Forelimb muscle (tissue), 1 donor: ENCODE results near the gene CHST4. TPM values are rescaled to one million over a fixed set of nuclear protein-coding genes. Genes with fewer than 3 reads are reported as not detected.
"Not testable (repeated sequence)": the region's sequence is repeated elsewhere in the genome, so short reads cannot be mapped to it uniquely, and the experiment has no call there.

Experiments used
- DNase-seq: peaks from one replicate; pipeline ENCODE4 v3.0.0-alpha.2; 2013; ENCODE audit warnings: low read depth
- polyA plus RNA-seq: library from polyadenylated mRNA; unstranded; fragments of 120-200 nt; gene quantifications from one replicate; pipeline ENCODE4 v1.2.1, GENCODE V29; 2013; ENCODE audit not compliant: insufficient read length

CHST4 gene
- polyA plus RNA-seq, 1 donor = not detected

DNA sequence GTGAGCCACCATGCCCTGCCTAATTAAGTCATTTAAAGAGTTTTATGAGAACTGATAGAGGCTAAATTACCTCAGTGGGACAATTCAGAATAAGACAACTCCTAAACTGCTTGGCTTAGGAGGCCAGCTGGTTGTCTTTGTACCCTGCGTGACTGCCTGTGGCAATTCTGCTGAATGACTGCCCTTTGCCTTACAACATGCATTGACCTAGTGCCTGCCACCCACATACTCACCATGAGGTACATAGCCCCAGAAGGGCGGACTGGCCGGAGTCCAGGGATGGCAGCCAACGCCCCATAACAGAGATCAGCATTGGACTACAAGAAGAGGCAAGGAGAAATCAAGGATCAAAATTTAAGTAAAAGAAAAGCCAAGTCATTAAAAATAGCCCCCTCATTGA lies 43.4 kb downstream of the CHST4 start:
- DNase-seq = no peak

GRCh38 chr16:71570144-71570543 lies 43.9 kb downstream of the CHST4 start:
- DNase-seq = no peak

DNA sequence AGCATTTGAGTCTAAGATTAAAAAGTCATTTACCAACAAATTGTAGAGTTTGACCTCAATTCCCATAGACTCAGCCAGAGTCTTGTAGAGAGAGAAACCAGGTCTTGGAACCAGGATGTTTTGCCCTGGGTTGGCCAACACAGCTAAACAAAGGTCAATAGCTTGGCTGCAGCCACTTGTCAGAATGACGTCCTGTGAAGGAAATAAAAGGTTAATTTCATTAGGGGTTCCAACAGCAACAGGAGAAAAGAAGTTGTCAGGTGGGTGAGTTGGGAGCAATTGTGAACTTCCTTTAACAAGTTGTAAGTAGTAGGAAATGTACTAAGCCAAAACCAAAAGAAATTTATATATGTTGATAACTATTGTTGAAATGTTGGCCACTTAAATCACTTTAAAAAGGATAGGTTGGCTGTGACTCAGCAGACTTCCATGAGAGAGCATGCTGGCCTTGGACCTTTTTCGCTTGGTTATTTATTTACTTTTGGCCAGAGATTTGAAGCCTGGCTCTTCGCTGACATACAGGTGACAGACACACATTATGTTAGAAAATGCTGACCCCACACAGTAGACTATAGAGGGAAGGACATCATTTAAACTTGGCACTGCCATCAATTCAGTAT lies 46.4 kb downstream of the CHST4 start:
- DNase-seq = no peak

DNA sequence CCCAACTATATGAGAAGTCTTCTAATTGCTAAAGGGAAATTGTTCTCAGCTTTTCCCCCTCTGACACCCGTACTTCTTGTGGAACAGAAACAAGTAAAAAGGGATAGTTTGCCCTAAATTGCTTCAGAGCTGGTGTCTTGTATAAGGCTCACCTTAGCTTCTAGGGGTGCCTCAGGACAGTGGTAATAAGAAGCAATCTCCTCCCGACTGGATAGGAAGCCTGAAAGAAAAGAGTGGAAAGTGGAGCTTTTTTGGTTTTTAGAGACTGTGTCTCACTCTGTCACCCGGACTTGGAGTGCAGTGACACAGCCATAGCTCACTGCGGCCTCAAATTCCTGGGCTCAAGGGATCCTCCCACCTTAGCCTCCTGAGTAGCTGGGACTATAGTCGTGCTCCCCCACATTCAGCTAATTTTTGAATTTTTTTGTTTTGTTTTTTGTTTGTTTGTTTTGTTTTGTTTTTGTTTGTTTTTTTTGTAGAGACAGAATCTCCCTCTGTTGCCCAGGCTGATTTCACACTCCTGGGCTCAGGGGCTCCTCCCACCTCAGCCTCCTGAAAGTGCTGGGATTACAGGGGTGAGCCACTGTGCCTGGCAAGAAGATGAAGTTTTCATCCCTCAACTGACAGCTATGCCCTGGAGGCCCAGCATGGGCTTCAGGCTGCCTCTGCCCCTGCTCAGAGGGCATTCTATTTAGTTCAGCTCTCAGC lies 47.3 kb downstream of the CHST4 start:
- no peak for DNase-seq

GRCh38 chr16:71574702-71575101 lies 48.5 kb downstream of the CHST4 start:
- no peak for DNase-seq

- no peak for DNase-seq
Measured at GRCh38 chr16:71576971-71577370, 50.7 kb downstream of the CHST4 start, which contains the start of gene TAT. TAT (minus strand) TSS chr16:71577092; CDS start chr16:71576415, 677 bp downstream.

DNA sequence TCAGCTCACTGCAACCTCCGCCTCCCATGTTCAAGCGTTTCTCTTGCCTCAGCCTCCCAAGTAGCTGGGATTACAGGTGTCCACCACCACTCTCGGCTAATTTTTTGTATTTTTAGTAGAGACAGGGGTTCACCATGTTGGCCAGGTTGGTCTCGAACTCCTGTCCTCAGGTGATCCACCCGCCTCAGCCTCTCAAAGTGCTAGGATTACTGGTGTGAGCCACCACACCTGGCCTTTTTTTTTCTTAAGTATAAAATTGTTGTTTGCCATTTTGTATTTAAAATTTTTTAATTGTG lies 56.3 kb downstream of the CHST4 start:
- DNase-seq = not testable (repeated sequence)

DNA sequence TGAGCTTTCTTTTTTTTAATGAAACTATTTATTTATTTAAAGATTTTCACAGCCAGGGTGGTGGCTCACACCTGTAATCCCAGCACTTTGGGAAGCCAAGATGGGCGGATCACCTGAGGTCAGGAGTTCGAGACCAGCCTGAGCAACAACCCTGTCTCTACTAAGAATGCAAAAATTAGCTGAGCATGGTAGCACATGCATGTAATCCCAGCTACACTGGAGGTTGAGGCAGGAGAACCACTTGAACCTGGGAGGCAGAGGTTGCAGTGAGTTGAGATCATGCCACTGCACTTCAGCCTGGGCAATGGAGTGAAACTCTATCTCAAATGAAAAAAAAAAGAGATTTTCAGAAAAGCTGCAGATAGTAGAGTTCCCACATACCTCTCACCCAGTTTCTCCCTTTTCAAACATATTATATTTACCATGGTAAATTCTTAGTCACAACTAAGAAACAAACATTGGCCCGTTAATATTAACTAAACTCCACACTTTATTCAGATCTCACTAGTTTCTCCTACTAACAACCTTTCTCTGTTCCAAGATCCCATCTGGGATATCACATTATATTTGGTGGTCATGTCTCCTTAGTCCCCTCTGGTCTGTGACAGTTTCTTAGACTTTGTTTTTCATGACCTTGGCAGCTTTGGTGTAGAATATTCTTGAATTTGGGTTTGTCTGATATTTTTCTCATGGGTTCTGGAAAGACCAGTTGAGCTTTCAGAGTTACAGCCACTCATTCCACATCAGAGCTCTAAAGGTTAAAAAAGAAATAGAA lies 58.5 kb downstream of the CHST4 start:
- no peak for DNase-seq

- no peak for DNase-seq
Measured at GRCh38 chr16:71585318-71585703, 59.1 kb downstream of the CHST4 start.

Other genes with a start within 250 kb of the CHST4 start
- gene CMTR2, start 237.0 kb upstream of the CHST4 start, polyA plus RNA-seq = 24.0 TPM
- 0.33 TPM for gene CALB2, start 167.7 kb upstream of the CHST4 start, polyA plus RNA-seq
- not detected for gene TLE7, start 84.4 kb upstream of the CHST4 start, polyA plus RNA-seq
- 10.8 TPM for gene ZNF23, start 64.2 kb upstream of the CHST4 start, polyA plus RNA-seq
- 2.7 TPM for gene ZNF19, start 37.1 kb upstream of the CHST4 start, polyA plus RNA-seq
- gene TAT, start 50.7 kb downstream of the CHST4 start, polyA plus RNA-seq = not detected
- 0.22 TPM for gene MARVELD3, start 99.8 kb downstream of the CHST4 start, polyA plus RNA-seq
- gene PHLPP2, start 198.3 kb downstream of the CHST4 start, polyA plus RNA-seq = 5.7 TPM